ENCODE results near the gene CCSER1.

Gene CCSER1

DNA sequence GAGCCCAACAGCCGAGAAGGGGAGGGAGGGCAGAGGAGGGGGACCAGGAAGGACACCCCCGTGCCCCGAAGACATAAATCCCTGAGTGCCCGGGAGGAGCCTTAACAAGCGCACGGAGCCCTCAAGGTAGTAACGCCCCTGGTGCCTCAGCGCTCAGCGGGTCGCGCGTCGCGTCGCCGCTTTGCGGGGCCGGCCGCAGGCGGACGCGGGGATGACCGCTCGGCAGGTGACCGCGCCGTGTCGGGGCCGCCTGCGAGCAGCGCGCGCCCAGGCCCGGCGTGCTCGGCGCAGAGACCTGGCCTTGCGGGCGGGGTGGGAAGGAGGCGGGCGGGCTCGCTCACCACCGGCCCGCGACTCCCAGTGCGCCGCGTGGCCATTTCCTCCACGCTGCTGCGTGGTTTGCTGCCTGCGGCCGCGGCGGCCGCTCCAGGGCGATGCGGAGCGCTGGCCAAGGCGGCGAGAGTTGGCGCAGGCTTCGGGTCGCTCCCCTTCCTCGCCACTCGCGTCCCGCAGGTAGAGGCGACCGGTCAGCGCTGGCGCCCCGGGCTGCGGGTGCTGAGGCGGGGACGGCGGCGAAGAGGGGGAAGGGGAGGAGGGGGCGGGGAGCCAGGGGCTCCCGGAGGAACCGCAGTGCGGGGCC is 632 bp downstream of the CCSER1 start:
- no peak overlapping the region for H3K27ac Mint-ChIP-seq
- peaks cover 76% of the 10 kb centered on the region for H3K27me3 Mint-ChIP-seq (ENCODE audit: low read depth, poor library complexity)

DNA sequence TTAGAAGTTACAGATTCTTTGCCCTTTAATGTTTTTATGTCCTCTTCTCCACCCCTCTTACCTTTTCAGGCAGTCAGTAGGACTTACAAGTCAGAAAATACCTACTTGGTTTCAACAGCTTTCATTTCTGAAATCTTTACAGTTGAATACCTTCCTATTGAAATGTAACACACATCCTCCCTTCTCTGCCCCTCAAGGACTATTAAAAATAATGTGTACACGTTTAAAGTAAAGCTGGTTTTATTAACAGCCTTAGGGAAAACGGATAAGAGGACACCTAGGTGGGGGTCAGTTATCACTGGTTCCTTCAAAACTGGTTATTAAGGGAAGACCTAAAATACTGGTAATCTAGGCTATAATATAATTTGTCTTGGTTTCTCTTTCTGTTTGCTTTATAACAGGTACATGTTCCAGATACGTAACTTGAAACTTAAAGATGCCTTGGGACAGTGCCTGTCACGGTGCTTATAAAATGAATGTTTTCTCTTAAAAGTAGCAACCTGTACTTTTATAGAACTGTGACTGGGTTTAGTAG is 1.8 kb downstream of the CCSER1 start:
- H3K4me1 Mint-ChIP-seq, result peaks cover 22% of the 10 kb centered on the region
- DNase-seq, result no peak
- H3K36me3 Mint-ChIP-seq (ENCODE audit: low read depth), result no peaks in the 10 kb centered on the region
- TF ChIP-seq, protein P1, sequence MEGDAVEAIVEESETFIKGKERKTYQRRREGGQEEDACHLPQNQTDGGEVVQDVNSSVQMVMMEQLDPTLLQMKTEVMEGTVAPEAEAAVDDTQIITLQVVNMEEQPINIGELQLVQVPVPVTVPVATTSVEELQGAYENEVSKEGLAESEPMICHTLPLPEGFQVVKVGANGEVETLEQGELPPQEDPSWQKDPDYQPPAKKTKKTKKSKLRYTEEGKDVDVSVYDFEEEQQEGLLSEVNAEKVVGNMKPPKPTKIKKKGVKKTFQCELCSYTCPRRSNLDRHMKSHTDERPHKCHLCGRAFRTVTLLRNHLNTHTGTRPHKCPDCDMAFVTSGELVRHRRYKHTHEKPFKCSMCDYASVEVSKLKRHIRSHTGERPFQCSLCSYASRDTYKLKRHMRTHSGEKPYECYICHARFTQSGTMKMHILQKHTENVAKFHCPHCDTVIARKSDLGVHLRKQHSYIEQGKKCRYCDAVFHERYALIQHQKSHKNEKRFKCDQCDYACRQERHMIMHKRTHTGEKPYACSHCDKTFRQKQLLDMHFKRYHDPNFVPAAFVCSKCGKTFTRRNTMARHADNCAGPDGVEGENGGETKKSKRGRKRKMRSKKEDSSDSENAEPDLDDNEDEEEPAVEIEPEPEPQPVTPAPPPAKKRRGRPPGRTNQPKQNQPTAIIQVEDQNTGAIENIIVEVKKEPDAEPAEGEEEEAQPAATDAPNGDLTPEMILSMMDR (IDR thresholded peaks at IDR 0.05), result no peak
- H3K27me3 Mint-ChIP-seq (ENCODE audit: low read depth, poor library complexity), result peaks cover 66% of the 10 kb centered on the region
- peak overlapping the region; percentile 84 for H3K4me3 Mint-ChIP-seq
- H3K27ac Mint-ChIP-seq, result no peak overlapping the region
- no peaks in the 10 kb centered on the region for H3K9me3 Mint-ChIP-seq

More for the DNA sequence above, 632 bp downstream of the CCSER1 start:
- TF ChIP-seq, protein P1 (IDR thresholded peaks at IDR 0.05), result no peak
- peak overlapping the region; percentile 91 for H3K4me3 Mint-ChIP-seq
- no peaks in the 10 kb centered on the region for H3K36me3 Mint-ChIP-seq (ENCODE audit: low read depth)
- no peaks in the 10 kb centered on the region for H3K9me3 Mint-ChIP-seq
- DNase-seq, result peak; percentile 56
- peaks cover 22% of the 10 kb centered on the region for H3K4me1 Mint-ChIP-seq

DNA sequence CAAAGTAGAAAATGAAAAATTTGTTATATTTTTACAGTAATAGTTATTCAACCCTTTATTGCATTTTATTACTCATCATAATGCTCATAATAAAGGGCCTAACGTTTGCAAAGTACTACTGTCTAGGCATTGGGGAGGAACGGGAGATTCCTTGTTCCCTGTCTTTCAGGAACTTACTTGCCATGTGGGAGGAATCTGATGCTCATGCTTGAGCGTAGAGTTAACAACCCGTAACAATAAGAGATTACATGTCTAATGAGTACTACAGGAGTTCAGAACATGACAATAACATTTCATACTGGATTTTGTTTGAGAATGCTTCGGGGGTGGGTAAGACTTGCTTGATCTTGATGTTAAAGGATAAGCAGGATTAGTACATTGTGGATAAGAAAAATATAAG is 2.9 kb downstream of the CCSER1 start:
- no peak overlapping the region for H3K27ac Mint-ChIP-seq
- H3K27me3 Mint-ChIP-seq (ENCODE audit: low read depth, poor library complexity), result peaks cover 60% of the 10 kb centered on the region
- H3K36me3 Mint-ChIP-seq (ENCODE audit: low read depth), result no peaks in the 10 kb centered on the region
- DNase-seq, result no peak
- no peak overlapping the region for H3K4me3 Mint-ChIP-seq
- no peaks in the 10 kb centered on the region for H3K9me3 Mint-ChIP-seq
- TF ChIP-seq, protein P1 (IDR thresholded peaks at IDR 0.05), result no peak
- H3K4me1 Mint-ChIP-seq, result peaks cover 22% of the 10 kb centered on the region

DNA sequence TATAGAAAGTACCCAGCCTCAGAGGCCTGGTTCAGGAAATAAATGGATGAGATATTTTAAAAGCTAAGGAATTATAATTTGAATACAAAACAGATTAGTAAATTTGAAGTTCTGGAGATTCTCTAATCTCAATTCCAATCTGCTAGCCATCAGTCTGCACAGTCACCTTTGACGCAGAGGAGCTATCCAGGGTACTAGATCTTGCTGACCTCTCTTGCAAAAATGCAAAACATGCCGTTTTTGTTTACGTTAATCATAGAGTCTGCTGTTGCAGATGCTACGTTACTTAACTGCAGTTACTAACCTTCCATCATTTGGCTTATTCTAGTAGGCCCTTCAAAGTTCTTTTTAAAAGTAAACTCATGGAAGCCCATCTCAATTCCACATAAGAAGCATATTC is 10.4 kb downstream of the CCSER1 start:
- no peak overlapping the region for H3K4me3 Mint-ChIP-seq
- TF ChIP-seq, protein P1 (IDR thresholded peaks at IDR 0.05), result no peak
- H3K4me1 Mint-ChIP-seq, result no peaks in the 10 kb centered on the region
- no peak overlapping the region for H3K27ac Mint-ChIP-seq
- no peaks in the 10 kb centered on the region for H3K36me3 Mint-ChIP-seq (ENCODE audit: low read depth)
- peaks cover 12% of the 10 kb centered on the region for H3K27me3 Mint-ChIP-seq (ENCODE audit: low read depth, poor library complexity)
- H3K9me3 Mint-ChIP-seq, result no peaks in the 10 kb centered on the region
- peak; percentile 24 for DNase-seq

DNA sequence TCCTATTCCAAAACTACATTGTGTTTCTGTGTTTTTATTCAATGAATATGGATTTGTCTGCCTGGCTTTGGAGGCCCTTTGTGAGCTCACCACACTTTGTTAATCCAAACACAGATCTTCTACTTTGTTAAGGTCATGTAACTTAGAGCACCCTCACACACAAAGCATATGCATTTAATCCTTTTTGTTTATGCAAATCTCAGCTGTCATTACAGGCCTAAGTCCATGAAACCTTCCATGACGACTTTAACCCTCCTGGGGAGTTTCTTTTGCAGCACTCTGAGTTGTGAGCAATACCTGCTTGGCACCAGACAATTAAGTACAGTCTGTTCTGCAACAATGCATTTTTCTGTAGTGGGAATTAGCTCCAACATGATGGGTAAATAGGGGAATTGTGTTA is 14.9 kb downstream of the CCSER1 start:
- DNase-seq, result no peak
- no peak overlapping the region for H3K4me3 Mint-ChIP-seq
- H3K36me3 Mint-ChIP-seq (ENCODE audit: low read depth), result no peaks in the 10 kb centered on the region
- peaks cover 3% of the 10 kb centered on the region for H3K27me3 Mint-ChIP-seq (ENCODE audit: low read depth, poor library complexity)
- no peak overlapping the region for H3K27ac Mint-ChIP-seq
- no peaks in the 10 kb centered on the region for H3K9me3 Mint-ChIP-seq
- TF ChIP-seq, protein P1 (IDR thresholded peaks at IDR 0.05), result no peak
- no peaks in the 10 kb centered on the region for H3K4me1 Mint-ChIP-seq

DNA sequence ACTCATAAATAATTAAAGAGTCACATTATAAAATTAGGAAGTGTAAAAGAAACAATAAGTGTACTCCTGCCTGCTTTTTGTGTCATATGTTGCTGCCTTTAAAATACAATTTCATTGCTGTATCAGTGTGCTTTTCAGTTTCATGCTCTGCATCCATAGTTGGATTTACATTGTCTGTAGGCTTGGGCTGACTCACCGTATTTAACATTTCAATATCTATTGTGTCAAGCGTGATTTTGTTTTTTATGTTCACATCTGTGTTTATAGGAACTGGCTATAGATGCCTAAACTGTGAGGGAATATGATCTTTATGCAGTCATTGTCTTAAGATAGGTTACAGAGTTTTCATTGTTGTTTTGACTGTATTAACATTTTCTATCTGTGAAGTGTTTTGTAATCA is 18.1 kb downstream of the CCSER1 start:
- no peaks in the 10 kb centered on the region for H3K4me1 Mint-ChIP-seq
- H3K9me3 Mint-ChIP-seq, result no peaks in the 10 kb centered on the region
- no peak overlapping the region for H3K4me3 Mint-ChIP-seq
- TF ChIP-seq, protein P1 (IDR thresholded peaks at IDR 0.05), result no peak
- no peaks in the 10 kb centered on the region for H3K36me3 Mint-ChIP-seq (ENCODE audit: low read depth)
- DNase-seq, result no peak
- H3K27me3 Mint-ChIP-seq (ENCODE audit: low read depth, poor library complexity), result peaks cover 3% of the 10 kb centered on the region
- no peak overlapping the region for H3K27ac Mint-ChIP-seq

Data from nephron progenitor cell (in vitro differentiated cells).